Measurements from ENCODE around the gene THRB.

GRCh38 chr3:24512564-24513197 is 18.0 kb upstream of the THRB start:
- TF ChIP-seq CTCF (IDR thresholded peaks at IDR 0.05) = no peak
- no peak for TF ChIP-seq POLR2A (IDR thresholded peaks at IDR 0.05)
